Ureter (tissue), 1 donor: ENCODE data around the gene PRM3. TPM values are rescaled to one million over a fixed set of nuclear protein-coding genes. Genes with fewer than 3 reads are reported as not detected.

ENCODE experiments used
- DNase-seq: peaks from one replicate; pipeline ENCODE4 v3.0.0-alpha.2; 2020; ENCODE audit warnings: low spot score
- total RNA-seq: library from RNA; stranded (reverse); gene quantifications from one replicate; pipeline ENCODE4 v1.2.4, GENCODE V29; 2023
- donor health status: DM: yes; HTN: yes; CAD: no.

The PRM3 gene
- total RNA-seq, 1 donor from 2014 or later, result not detected

GRCh38 chr16:11258553-11259492 is 14.6 kb downstream of the PRM3 start:
- no peak for DNase-seq

- peak; percentile 87 for DNase-seq
Observed at GRCh38 chr16:11257131-11257938, 16.1 kb downstream of the PRM3 start.

GRCh38 chr16:11256661-11257130 is 16.7 kb downstream of the PRM3 start:
- peak; percentile 75 for DNase-seq

- peak; percentile 90 for DNase-seq
Observed at GRCh38 chr16:11255737-11256660, 17.4 kb downstream of the PRM3 start, which contains the start of gene SOCS1. SOCS1 (minus strand) TSS chr16:11256204; CDS start chr16:11255478, 726 bp downstream.

DNA sequence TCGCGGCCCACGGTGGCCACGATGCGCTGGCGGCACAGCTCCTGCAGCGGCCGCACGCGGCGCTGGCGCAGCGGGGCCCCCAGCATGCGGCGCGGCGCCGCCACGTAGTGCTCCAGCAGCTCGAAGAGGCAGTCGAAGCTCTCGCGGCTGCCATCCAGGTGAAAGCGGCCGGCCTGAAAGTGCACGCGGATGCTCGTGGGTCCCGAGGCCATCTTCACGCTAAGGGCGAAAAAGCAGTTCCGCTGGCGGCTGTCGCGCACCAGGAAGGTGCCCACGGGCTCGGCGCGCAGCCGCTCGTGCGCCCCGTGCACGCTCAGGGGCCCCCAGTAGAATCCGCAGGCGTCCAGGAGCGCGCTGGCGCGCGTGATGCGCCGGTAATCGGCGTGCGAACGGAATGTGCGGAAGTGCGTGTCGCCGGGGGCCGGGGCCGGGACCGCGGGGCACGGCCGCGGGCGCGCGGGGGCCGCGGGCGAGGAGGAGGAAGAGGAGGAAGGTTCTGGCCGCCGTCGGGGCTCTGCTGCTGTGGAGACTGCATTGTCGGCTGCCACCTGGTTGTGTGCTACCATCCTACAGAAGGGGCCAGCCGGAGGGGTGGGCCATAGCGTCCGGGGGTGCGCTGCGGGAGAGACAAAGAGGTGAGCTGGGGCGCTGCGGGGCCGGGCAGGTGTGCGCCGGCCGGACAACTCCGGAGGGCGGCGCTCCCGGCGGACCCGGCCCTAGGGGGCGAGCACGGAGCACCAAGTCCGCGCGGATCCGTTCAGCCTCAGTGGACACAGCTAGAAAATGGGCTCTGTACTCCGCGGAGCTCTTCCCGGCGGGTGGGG is 18.3 kb downstream of the PRM3 start:
- DNase-seq, result peak; percentile 60

GRCh38 chr16:11253995-11254912 is 19.2 kb downstream of the PRM3 start:
- DNase-seq, result no peak

- no peak for DNase-seq
Observed at GRCh38 chr16:11253009-11253994, 20.1 kb downstream of the PRM3 start.

GRCh38 chr16:11252482-11252931 is 20.9 kb downstream of the PRM3 start:
- no peak for DNase-seq

DNA sequence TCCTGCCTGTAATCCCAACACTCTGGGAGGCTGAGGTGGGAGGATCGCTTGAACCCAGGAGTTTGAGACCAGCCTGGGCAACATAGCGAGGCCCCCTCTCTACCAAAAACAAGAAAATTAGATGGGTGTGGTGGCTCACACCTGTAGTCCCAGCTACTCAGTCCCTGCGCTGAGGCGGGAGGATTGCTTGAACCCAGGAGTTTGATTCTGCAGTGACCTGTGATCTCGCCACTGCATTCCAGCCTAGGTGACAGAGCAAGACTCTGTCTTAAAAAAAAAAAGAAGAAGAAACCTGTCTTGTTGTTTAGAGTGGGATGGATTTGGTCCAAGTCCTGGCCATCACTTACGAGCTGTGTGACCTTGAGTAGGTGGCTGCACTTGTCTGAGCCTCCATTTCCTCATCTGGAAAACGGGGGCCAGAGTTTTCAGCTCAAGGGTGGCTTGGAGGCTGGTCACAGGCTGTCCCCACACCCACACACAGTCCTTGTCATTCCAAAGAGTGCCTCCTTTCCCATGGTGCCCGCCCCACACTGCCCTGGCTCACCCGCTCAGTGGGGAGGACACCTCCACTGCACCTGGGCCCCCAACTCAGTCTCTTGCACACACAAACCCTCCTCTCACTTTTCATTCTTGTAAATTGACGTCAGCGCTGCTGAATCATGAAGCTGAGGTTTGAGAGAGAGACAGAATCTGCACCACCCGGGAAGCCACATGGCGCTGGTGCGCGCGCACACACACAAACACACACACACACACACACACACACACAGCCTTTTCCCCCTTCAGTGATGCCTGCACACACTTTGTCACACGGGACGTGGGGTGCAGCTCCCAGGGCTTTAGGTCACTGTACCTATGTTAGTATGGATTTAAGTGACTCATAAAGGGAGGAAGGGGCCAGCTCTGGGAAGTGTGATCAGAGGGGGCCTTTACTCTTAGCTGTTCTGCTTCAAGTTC is 21.6 kb downstream of the PRM3 start:
- no peak for DNase-seq

DNA sequence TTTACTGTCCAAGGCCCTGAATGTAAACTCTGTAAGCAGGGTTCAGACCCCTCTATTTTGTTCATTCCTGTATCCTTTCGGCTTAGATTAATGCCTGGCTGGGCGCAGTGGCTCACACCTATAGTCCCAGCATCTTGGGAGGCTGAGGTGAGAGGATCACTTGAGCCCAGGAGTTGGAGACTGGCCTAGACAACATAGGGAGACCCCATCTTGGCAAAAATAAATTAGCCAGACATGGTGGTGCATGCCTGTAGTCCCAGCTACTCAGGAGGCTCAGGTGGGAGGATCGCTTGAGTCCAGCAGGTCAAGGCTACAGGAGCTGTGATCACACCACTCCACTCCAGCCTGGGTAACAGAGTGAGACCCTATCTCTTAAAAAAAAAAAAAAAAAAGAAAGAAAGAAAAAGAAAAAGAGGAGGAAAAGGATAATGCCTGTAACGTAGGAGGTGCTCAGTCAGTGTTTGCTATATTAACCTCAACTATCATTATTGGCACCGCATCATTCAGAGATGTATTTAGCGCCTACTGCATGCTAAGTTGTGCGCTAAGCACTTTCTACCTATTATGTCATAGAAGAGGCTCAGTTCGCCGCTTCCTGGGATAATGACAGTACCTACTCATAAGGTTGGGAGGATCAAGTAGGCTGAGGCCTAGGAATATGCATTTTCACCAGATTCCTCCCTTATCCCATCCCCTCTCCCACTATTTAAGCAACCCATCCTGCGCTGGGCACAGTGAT is 22.5 kb downstream of the PRM3 start:
- no peak for DNase-seq

GRCh38 chr16:11250091-11250785 is 23.2 kb downstream of the PRM3 start:
- DNase-seq, result no peak

DNA sequence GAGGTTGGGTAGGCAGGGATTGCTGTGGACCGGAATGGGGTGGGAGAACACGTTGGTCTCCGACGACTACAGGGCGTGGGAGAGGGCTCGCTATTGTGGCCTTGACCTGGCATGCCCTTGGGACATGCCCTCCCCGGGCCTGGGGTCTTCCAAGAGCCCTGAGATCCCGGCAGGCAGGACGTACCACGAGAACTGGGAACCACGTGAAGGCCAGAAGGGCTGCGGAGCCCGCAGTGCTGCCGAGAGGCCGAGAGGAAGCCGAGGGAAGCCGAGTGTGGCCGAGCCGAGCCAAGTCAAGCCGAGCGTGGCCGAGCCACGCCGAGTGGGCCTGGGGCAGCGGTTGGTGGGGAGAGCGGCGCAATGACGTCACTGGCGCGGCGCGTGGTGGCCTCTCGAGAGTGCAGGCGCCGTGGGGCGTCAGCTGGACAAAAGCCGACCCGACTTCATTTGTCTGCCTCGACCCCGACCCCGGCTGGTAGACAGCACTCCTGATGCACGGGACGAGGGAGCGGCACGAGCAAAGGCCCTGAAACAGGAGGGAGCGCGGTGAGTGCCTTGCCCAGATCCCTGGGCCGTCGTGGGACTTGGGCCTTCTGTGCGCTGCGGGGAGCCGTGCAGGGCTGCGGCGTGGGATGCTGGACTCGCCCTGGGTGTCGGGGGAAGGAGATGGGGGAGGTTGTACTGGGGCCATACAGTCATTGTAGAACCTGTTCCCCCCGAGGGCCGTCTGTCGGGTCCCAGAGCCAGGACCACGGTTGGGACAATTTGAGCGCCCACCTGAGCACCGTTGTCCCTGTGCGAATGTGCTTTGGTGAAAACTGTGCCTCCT is 24.0 kb downstream of the PRM3 start:
- no peak for DNase-seq

DNA sequence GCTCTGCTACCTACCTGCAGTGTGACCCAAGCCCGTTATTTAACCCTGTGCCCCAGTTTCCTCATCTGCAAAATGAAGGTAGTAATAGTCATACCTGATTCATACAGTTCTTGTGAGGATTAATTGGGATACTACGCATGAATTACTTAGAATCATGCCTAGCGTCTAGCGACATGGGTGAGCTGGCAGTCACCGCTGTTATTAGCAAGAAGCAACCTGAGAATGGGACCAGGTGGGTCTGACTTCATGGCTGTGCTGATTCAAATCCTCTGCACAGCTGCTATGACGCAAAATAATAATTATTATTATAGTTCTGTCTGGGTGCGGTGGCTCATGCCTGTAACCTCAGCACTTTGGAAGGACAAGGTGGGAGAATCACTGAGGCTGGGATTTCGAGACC is 25.3 kb downstream of the PRM3 start:
- DNase-seq, result no peak

DNA sequence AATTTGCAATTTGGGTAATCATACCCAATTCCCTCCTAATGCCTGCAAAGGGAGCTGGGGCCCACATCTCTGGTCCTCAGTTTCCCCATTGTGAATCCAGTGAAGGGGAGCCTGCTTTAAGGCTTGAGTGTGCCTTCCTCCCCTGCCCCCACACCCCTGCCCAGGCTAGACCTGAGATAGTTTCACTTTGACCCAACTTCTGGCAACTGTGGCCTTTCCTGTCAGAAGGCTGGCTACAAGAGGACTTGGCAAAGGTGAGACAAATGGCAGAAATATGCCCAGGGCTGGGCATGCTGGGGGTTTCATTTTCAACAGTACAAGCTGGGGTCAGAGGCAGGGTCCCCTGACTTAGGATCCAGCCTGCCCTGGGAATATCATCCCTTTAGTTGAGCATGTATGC is 27.4 kb downstream of the PRM3 start:
- DNase-seq, result no peak
